ENCODE data around the gene SPATS2.

GRCh38 chr12:49548481-49548821 lies 181.2 kb downstream of the SPATS2 start:
- TF ChIP-seq SMAD1 (IDR thresholded peaks at IDR 0.05; ENCODE audit: low read depth, partially characterized antibody) = no peak
- TF ChIP-seq CTCF (IDR thresholded peaks at IDR 0.05 in 2 of 3, conservative IDR thresholded peaks at IDR 0.05 in 1 of 3; ENCODE audit: control insufficient read depth in 2 of 3, extremely low read depth in 1 of 3, insufficient read depth in 1 of 3, low read depth in 3 of 3, low read length in 3 of 3) = no peak
- no peak for TF ChIP-seq MTA3 (IDR thresholded peaks at IDR 0.05; ENCODE audit: borderline replicate concordance, low read length)
- no peak for TF ChIP-seq BCLAF1 (IDR thresholded peaks at IDR 0.05)
- TF ChIP-seq SMC3 (IDR thresholded peaks at IDR 0.05; ENCODE audit: borderline replicate concordance, low read length) = no peak
- TF ChIP-seq BHLHE40 (IDR thresholded peaks at IDR 0.05; ENCODE audit: borderline replicate concordance in 1 of 2, low read depth in 2 of 2, low read length in 1 of 2) = no peak
- no peak for TF ChIP-seq ATF2 (IDR thresholded peaks at IDR 0.05; ENCODE audit: low read length)
- no peak for TF ChIP-seq REST (IDR thresholded peaks at IDR 0.05; ENCODE audit: low read depth, low read length)
- TF ChIP-seq ESRRA (IDR thresholded peaks at IDR 0.05; ENCODE audit: low read length) = no peak
- no peak for TF ChIP-seq SP1 (IDR thresholded peaks at IDR 0.05; ENCODE audit: low read depth, low read length)
- no peak for TF ChIP-seq USF1 (IDR thresholded peaks at IDR 0.05; ENCODE audit: borderline replicate concordance, extremely low read length, insufficient read depth, low read depth, low read length)
